Lower leg skin (tissue), 3 donors: Measurements from ENCODE around the gene WBP4.

Experiments used
- POLR2A ChIP-seq, 2 donors: fragments of 450-650 bp; IDR thresholded peaks; one replicate each; pipeline ENCODE4 v1.6.1; 2016 to 2017; ENCODE audit warnings: antibody characterized with exemption in 2 of 2, mild to moderate bottlenecking in 1 of 2, moderate library complexity in 1 of 2
- TF ChIP-seq, protein P1 (sequence below), 3 donors: fragments of 450-650 bp; IDR thresholded peaks; one replicate each; pipeline ENCODE4 v1.5.1; 2016; ENCODE audit warnings: antibody characterized with exemption in 3 of 3, mild to moderate bottlenecking in 3 of 3, moderate library complexity in 2 of 3

DNA sequence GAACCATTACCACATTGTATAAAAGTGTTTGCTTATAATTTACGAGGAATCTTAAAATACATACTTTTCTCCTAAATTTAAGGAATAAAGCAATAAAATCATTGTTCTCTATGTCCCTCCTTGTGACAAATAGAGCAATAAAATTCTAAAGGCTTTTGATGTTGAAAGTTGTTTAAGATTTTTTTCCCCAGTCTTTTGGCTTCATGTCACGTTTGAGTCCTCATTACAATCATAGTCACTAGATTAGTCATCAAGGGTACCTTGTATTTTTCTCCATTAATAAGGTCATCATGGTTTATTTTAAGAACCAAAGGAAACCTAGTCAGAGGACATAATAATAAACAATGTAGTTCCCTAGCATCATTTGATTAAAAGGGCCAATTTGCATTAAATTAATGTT is 3.2 kb downstream of the WBP4 start:
- TF ChIP-seq, protein P1, sequence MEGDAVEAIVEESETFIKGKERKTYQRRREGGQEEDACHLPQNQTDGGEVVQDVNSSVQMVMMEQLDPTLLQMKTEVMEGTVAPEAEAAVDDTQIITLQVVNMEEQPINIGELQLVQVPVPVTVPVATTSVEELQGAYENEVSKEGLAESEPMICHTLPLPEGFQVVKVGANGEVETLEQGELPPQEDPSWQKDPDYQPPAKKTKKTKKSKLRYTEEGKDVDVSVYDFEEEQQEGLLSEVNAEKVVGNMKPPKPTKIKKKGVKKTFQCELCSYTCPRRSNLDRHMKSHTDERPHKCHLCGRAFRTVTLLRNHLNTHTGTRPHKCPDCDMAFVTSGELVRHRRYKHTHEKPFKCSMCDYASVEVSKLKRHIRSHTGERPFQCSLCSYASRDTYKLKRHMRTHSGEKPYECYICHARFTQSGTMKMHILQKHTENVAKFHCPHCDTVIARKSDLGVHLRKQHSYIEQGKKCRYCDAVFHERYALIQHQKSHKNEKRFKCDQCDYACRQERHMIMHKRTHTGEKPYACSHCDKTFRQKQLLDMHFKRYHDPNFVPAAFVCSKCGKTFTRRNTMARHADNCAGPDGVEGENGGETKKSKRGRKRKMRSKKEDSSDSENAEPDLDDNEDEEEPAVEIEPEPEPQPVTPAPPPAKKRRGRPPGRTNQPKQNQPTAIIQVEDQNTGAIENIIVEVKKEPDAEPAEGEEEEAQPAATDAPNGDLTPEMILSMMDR (IDR thresholded peaks at IDR 0.05) = no peak
- TF ChIP-seq POLR2A (IDR thresholded peaks at IDR 0.05) = no peak
